HG03442 (cell line): ENCODE measurements around the gene GALNT9.

ENCODE experiments used
- ATAC-seq: cut with Tn5 transposase; IDR thresholded peaks from one replicate; pipeline ENCODE4 v1.9.1; 2021; ENCODE audit warnings: mild to moderate bottlenecking, moderate library complexity; ENCODE audit not compliant: unreplicated experiment

GALNT9 gene

DNA sequence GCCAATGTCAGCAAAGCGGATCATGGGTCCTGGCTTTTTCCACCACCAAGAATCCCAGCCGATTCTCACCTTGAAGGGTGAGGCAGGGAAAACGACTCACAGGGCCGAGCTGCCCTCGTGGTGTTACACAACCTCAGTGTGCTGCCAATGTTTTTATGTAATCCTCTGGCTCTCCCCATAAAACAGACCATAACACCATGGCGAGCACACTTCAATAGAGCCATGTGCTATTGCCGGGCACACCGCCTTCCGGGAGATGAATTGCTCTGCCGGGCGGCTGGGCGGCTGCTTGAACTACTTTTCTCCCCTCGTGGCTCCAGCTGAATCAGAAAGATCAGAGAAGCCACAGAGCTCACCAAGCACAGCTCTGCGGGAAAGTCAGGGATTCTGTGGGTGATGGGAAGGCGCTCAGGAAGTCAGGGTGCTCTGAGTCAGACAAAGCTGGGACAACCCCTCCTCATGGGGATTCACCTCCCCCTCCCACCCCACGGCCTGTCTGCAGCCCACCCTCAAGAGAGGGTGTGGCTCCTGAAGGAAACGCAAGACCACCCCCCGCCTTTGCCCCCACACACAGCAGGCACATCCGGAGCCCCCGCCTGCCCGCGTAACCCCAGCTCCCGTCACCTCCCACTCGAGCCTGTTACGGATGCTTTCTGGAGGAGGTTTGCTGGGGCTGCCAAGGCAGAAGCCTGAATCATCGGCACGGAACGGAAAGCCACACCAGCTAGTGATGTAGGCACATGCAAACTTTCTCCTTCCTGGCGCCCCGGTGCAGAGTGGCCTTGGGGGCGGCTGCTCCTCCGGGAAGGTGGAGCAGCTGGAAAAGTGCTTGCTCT is 1.8 kb downstream of the GALNT9 start:
- ATAC-seq, result no peak

DNA sequence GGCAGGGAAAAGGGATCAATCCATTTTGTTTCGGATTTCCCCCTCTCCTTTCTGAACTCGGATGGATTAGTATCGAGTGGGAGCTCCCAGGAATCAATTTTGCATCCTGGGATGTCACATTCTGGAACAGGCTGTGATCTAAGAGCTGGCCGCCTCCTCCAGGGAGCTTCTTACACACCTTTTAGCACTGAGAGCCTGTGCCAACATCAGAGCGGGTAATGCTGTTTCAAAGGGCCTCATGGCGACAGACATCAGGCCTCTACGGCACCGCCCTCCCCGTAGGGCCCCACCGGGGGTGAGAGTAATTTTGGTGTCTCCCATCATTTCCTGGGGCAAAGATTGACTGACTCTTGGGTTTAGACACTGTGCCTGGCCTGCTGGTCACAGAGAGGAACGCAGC is 2.7 kb downstream of the GALNT9 start:
- ATAC-seq, result no peak

DNA sequence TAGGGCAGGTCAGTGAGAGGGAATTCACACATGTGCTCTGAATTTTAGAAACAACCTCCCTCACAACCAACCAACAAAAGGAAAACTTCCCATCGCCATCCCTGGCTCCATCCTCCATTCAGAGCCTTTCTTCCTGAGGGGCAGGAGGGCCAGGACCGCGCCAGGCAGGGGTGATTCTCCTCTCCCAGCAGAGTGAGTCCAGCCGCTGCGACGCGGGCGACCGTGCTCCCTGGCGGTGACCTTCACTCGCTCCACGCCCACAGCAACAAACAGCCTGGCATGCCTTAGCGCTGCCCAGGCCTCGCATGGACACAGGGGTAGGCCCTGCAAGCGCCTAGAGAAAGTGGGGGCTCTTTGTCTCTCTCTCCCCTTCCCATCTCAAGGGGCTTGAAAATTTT is 3.7 kb downstream of the GALNT9 start:
- no peak for ATAC-seq

DNA sequence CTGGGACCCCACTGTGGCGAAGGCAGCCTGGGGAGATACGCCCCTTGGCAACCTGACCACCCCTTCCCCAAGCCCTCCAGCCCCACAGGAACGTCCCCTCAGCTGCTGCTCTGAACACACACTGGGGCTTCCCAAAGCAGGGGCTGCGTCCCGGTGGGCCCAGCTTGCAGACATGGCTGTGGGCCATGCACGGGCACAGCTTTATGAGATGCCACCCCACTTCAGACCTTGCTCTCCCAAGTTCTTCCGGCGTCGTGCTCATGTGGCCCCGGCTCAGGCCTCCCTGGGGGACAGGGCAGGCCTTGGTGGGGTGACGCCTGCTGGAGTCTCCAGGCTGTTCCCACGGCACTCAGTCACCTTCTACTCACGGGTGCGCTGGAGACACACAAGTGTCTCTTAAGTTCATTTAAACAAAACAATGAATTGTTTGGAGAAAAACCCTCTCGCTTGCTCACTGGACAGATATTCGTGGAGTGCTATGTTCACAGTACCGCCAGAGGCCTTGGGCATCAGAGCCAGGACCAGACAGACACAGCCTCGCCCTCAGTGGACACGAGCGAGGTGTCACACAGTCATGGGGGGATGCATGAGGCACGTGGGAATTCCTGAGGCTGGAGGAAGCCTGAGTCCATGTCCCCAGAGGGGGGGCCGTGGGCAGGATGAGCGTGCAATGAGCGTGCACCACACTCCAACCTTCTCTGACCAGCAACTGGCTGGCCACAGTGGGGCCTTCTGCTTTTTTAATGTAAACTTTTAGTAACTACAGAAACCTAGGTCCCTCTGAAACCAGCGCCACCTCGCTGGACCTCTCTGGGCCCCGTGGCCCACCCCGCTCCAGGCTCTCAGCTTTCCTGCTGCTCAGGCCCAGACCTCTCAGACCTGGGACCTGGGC is 4.3 kb downstream of the GALNT9 start:
- no peak for ATAC-seq

DNA sequence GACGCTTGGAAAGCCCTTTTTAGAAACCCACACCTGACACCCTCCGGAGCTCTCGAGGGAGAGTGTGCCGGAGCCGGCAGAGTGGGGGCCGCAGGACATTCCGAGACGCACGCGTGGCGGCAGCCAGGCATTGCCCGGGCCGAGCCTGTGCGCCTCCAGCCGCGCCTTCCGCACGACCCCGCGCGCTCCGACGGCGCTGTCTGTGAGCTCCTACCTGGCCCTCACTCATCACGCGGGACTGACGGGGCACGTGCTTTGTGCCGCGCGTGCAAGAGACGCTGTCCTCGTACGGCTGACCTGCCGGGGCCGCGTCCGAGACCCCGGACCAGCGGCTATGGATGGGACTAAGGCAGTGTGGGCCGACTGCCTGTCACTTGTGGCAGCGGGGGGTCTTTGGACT is 5.2 kb downstream of the GALNT9 start:
- no peak for ATAC-seq

DNA sequence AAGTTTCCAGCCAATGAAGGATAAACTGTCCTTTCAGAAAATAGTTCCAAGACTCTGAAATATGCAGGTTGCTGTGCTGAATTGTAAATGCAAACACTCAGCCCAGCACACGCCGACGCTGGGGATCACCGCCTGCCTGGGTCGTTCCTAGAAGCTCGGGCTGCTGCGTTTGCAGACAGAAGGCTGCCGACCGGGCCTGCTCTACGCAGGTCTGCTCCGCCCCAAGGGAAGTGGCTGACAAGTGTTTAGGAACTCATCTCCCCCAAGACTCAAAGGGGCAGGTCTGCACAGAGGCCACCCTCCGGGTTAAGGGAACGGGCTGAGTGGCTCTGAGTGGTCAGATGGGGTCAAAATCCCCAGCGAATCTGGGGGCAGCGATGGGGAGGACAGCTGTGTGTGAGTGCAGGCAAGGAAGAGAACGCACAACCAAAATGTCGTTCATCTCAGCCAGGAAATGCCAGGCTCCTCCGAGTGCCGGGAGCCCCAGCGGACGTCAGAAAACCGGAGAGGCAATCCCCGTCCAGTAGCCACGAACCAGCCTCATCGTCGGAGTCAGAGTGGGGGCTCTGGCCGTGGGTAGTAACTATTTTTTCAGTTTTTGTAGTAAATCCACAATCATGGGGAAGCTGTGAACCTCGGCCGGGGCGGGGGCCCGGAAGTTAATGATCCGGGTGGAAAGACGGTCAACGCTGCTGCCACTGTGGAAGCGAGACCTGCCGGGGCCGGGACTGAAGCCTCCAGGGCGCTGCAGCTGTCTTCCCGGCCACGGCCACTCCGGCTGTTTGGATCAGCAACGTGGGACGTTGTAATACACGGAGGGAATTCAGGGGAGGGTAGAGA is 6.0 kb downstream of the GALNT9 start:
- no peak for ATAC-seq

DNA sequence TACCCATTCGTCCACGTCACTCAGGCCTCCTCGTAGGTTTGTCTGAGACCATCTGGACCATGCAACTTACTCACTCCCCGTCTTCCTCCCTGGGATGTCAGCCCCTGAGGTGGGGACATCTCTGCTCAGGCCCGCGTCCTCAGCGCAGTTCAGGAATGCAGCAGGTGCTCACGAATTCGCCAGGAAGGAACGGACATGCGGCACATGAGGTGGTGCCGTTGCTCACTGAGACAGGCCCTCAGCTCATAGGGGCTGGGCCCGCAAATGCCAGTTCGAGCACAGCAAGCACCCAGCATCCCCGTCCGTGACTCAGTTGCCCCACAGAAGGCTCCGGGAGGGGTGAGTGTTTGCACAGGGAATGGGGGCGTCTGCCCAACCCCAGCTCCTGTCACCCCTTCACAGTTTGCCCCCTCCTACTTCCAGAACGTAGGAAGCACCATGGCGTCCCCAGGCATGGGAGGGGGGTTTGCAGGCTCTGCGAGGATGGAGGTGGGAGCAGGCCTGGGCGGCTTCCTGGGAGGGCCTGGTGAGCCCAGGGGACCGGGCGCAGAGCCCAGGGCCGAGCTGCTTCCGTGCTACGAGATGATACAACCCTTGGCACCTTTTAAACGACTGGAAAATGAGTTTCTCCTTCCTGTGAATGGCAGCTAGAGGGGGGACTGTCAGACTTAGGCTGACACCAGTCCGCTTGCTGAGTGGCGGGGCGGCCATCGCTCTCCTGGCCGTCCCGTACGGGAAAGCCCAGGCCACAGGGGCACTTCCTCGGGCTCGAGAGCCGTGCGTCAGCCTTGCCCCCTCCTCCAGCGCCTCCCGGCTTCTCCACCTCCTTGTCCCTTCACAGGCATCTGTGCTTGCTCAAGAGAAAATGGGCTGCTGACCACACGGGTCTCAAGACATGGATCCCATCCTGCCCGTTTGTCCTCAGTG is 6.9 kb downstream of the GALNT9 start:
- no peak for ATAC-seq

DNA sequence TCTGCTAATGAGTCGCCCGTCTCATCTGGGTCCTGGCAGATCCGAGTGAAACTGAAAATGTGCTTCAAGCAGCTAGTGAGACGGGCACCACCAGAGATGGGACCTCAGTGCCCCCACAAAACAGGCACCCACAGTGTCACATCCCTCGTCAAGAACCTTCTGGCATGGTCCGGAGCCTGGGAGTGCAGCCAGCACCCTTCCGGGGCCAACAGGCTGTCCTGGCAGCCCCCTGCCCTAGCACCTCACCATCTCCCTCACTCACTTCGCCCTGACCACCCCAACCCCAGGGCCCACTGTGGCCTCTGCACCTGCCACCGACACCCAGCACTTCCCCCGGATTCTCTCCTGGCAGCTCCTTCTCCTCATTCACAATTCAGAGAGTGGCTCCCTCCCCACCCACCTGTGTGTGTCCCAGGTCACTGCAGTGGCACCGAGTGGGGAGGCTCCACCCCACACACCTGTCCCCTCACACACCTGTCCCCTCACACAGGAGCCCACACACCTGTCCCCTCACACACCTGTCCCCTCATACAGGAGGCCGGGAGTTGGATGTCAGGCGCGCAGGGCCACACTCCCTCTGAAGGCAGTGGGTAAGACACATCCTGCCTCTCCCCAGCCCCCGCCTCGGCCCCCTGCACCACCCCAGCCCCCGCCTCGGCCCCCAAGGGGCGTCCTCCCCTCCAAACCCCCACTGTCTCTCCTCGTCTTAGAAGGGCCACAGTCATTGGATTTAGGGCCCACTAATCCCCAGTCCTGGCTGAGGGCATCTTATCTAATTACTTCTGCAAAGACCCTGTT is 7.9 kb downstream of the GALNT9 start:
- no peak for ATAC-seq

DNA sequence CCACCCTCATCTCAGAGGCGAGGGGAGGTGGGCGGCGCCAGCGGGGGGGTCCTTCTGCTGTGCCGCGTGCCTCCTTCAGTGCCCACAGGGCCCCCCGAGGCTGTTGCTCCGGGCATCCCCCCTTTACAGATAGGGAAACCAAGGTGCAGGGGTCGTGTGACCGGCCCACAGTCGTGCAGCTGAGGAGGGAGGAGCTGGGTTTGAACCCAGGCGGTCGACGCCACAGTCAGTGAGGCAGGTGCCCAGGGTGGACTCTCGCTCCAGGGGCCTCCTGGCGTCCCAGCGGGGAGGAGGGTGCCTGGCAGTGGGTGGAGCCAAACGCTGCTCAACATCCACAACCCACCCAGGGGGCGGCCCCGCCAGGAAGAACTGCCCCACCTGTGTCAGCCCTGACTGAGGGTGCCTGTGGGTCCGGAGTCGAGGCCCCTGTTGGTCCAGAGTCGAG is 8.6 kb downstream of the GALNT9 start:
- no peak for ATAC-seq

DNA sequence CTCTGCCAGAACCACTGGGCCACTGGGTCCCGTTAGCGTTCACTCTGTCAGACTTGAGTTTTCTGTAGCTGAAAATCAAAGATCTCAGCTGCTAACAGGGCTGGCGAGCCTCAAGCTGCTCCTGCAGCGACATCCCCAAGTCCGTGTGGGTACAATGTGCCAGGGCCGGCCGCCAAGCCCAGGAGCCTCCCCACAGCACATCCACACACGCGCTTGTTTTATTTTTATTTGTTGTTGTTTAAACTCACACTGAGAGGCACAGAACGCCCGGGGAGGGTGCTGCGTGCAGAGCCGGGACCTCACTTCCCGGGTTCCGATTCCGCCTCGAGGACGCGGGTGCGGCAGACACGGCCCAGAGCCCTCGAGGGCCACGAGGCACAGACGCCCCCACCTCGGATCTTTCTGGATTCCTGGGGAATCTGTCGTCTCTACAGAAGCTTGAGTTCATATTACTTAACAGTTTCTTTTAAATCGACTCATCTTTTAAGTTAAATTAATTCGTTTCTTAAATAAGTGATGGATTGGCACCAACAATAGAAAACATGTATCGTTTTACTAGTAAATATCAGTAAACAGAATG is 9.3 kb downstream of the GALNT9 start:
- no peak for ATAC-seq

DNA sequence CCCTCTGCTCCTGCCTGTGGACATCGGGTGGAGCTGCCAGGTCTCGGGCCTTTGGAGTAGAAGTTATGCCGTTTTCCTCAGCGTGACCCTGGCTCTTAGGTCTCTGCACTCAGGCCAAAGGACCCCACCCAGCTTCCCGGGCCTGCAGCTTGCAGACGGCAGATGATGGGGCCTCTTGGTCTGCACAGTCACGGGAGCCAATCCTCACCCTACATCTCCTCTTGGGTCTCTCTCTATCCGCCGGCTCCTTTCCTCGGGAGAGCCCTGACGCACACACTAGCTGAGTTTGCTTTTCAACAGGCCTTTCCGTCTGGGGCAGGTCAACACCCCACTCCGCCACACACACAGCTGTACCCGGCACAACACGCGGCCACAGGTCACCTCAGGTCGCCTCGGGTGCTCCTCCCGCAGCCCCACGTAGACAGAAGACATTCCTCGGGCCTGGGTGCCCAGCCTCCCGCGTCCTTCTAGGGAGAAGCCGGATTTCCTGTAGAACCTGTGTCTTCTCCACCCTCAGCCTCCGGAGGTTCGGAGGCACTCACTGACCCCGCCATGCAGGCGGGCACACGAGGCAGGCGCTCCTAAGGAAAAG is 9.9 kb downstream of the GALNT9 start:
- no peak for ATAC-seq

DNA sequence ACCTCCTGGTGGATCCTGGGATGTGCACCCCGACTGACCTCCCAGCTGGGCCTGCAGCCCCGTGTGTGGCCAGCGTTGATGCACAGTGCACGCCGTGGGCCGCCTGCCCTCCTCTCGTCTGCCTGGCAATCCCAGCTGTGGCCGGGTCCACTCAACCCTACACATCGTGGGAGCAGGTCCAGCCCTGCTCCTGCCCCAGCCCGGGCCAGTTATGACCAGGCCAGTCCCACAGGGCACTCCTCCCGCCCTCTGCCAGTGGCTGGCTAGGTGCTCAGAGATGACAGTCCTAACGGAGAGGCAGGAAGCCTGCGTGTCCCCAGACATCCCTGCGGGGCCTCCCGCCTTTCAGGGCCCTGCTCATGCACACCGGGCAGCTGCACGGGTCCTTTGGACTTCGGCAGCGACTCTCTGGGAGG is 10.8 kb downstream of the GALNT9 start:
- no peak for ATAC-seq

DNA sequence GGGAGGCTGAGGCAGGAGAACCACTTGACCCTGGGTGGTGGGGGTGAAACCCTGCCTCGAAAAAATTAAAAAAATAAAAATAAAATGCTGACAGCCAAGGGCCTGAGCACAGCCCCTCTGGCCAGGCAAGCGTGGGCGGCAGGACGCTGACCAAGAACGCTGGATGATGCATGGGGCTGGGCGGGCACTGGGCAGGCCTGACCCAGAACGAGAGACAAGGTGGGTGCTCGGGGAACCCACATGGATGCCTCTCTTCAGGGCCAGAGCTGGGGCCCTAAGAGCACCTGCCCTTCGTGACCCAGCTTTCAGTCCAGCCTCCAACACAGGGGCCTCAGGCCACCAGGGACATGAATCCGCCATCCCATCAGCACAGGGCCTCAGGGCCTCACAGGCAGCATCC is 11.3 kb downstream of the GALNT9 start:
- ATAC-seq, result no peak

DNA sequence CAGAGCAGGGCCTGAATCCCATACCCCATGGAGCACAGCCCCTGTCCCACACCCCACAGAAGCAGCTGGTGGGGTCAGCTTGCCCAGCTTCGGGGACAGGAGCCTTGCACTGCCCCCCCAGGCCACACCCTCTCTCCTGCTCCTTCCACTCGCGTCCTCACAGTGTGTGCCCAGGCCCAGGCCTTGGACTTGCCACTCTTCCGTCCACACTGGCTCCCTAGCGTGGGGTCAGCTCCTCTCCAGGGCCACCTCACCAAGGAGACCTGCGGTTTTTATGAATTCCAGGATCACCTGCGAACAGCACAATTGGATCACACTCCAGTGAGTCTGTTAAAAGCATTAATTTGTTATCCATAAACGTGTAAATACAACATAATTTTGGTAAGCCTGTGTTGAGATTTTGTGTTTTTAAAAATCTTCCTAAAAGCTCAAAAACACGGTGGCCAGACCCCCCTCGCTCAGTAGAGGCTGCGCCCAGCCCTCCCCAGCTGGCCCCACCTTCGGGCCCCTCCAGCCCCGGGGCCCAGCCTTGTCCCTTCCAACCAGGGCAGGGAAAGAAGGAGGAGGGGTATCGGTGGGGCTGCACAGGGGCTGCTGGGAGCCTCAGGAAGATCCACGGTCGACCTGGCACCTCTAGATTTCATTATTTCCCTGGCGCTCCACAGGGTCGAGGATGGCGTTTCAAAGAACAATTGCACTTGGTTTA is 12.0 kb downstream of the GALNT9 start:
- ATAC-seq, result no peak

DNA sequence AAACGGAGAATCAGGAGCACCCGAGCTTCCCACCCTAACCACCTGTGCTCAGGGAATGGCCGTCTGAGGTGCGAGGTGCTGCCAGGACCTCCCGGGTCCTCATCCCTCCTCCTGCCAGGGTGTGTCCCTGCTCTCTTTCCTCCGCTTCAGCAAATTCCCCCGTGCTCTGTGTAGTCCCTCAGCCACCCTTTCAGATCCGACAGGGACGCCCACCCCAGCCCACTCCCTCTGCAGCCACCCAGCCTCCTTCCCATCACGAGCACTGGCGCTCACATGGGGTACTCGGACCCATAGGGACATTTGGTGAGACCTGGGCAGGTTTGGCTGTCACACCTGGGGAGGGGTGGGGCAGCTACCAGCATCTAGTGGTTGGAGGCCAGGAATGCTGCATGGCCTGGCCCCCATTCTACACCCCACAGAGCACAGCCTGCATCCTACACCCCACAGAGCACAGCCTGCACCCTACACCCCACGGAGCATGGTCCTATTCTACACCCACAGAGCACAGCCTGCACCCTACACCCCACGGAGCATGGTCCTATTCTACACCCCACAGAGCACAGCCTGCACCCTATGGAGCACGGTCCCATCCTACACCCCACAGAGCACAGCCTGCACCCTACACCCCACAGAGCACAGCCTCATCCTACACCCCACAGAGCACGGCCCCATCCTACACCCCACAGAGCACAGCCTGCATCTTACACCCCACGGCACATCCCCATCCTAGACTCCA is 12.7 kb downstream of the GALNT9 start:
- ATAC-seq, result no peak

DNA sequence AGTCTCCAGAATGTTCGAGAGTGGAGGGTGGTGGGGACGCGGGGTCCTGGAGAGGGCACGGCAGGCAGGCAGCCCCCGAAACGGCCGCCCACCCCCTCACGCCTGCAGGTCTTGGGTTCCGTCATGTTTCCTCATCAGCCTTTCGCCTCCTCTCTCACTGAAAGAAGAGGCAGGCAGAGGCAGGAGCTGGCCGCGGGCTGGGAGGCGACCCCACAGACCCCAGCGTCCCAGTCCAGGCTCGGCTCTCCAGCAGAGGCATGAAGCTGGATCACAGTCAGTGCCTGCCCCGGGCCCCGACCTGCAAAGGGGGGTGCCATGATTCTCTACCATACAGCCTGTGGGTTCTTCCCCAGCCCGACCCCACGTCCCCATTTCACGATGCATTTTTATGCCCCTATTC is 13.4 kb downstream of the GALNT9 start:
- ATAC-seq, result no peak

DNA sequence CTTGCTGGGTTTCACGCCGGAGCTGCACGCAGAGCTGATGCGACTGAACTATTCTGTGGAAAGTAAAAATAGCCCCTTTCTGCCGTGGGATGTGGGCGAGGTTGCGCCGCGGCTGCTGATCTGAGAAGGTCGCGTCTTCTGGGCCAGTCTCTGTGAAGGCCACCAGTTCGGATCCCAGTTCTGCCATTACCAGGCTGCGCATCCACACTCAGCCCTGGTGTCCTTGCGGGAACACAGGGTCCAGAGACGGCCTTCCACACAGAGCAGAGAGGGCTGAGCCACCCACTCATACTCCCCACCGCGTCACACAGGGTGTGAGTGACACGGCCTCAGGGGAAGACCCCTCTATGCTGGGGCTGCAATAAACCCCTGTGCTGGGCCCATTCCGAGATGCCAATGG is 13.9 kb downstream of the GALNT9 start:
- ATAC-seq, result no peak
